Measurements from ENCODE around the gene WDR86. TPM values are rescaled to one million over a fixed set of nuclear protein-coding genes. Genes with fewer than 3 reads are reported as not detected.

WDR86 gene
- total RNA-seq, 1 experiment from 2014 or later: 24.4 TPM

GRCh38 chr7:151391358-151391730 lies 18.5 kb downstream of the WDR86 start (continued):
- TF ChIP-seq USF1 (CRISPR knock-in tag; IDR thresholded peaks at IDR 0.05) (no peak), HMGXB4 (CRISPR knock-in tag; IDR thresholded peaks at IDR 0.05) (no peak), ATF6 (CRISPR knock-in tag; IDR thresholded peaks at IDR 0.05) (no peak), KAT7 (CRISPR knock-in tag; IDR thresholded peaks at IDR 0.05; ENCODE audit: borderline replicate concordance) (no peak), ZMAT4 (CRISPR knock-in tag; IDR thresholded peaks at IDR 0.05) (no peak), HMGA2 (CRISPR knock-in tag; IDR thresholded peaks at IDR 0.05) (no peak), ZNF423 (CRISPR knock-in tag; IDR thresholded peaks at IDR 0.05) (no peak)

GRCh38 chr7:151390598-151391357 lies 19.1 kb downstream of the WDR86 start:
- H3K4me1 Mint-ChIP-seq: peaks cover 9% of the 10 kb centered on the region
- no peak overlapping the region for H3K4me3 Mint-ChIP-seq
- peak overlapping the region; percentile 19 for H3K27ac Mint-ChIP-seq
- TF ChIP-seq ZNF423 (CRISPR knock-in tag; IDR thresholded peaks at IDR 0.05) (no peak), ZNF317 (CRISPR knock-in tag; IDR thresholded peaks at IDR 0.05; ENCODE audit: borderline replicate concordance, low read depth) (no peak)
- ChIA-PET CTCF (interaction anchor here (1.2 kb wide), 1 partner anchor 57 kb away, joined by 3 read pairs; no protein-coding TSS in a partner anchor), POLR2A (no interaction called here)
- ATAC-seq (peak; percentile 10; the same call in 1 of the 2 replicates), DNase-seq (ENCODE audit: low spot score) (no peak)
- H3K9me3 Mint-ChIP-seq: no peaks in the 10 kb centered on the region
- H3K36me3 Mint-ChIP-seq: no peaks in the 10 kb centered on the region
- H3K27me3 Mint-ChIP-seq (ENCODE audit: low read depth): no peaks in the 10 kb centered on the region

- DNase-seq (ENCODE audit: low spot score) (no peak), ATAC-seq (no peak)
- ChIA-PET CTCF (interaction anchor here (1.2 kb wide), 1 partner anchor 58 kb away, joined by 3 read pairs; no protein-coding TSS in a partner anchor), POLR2A (no interaction called here)
- Mint-ChIP-seq H3K4me1 (peaks cover 5% of the 10 kb centered on the region), H3K27me3 (ENCODE audit: low read depth) (no peaks in the 10 kb centered on the region), H3K9me3 (no peaks in the 10 kb centered on the region), H3K36me3 (0 out of 2 replicates have a peak, but pooled peaks cover under 1% of the 10 kb centered on the region), H3K27ac (no peak overlapping the region; the same call in 1 of the 2 replicates), H3K4me3 (no peak overlapping the region)
- TF ChIP-seq PREB (CRISPR knock-in tag; IDR thresholded peaks at IDR 0.05; ENCODE audit: borderline replicate concordance) (no peak), MXD4 (CRISPR knock-in tag; IDR thresholded peaks at IDR 0.05; ENCODE audit: borderline replicate concordance) (no peak), SOX15 (CRISPR knock-in tag; IDR thresholded peaks at IDR 0.05) (no peak), TCF7 (CRISPR knock-in tag; IDR thresholded peaks at IDR 0.05; ENCODE audit: low read depth) (no peak), HMGXB4 (CRISPR knock-in tag; IDR thresholded peaks at IDR 0.05) (no peak), CBFB (CRISPR knock-in tag; IDR thresholded peaks at IDR 0.05; ENCODE audit: low read depth) (no peak), ZNF232 (CRISPR knock-in tag; IDR thresholded peaks at IDR 0.05) (no peak)
Measured at GRCh38 chr7:151389768-151390597, 19.9 kb downstream of the WDR86 start.
